HG03095 (cell line): ENCODE data around the gene SPACA6.
"Not testable (repeated sequence)": the region's sequence is repeated elsewhere in the genome, so short reads cannot be mapped to it uniquely, and the experiment has no call there.

Experiments used
- ATAC-seq: cut with Tn5 transposase; IDR thresholded peaks from one replicate; pipeline ENCODE4 v1.9.1; 2021; ENCODE audit warnings: moderate library complexity; ENCODE audit not compliant: unreplicated experiment

Gene SPACA6

DNA sequence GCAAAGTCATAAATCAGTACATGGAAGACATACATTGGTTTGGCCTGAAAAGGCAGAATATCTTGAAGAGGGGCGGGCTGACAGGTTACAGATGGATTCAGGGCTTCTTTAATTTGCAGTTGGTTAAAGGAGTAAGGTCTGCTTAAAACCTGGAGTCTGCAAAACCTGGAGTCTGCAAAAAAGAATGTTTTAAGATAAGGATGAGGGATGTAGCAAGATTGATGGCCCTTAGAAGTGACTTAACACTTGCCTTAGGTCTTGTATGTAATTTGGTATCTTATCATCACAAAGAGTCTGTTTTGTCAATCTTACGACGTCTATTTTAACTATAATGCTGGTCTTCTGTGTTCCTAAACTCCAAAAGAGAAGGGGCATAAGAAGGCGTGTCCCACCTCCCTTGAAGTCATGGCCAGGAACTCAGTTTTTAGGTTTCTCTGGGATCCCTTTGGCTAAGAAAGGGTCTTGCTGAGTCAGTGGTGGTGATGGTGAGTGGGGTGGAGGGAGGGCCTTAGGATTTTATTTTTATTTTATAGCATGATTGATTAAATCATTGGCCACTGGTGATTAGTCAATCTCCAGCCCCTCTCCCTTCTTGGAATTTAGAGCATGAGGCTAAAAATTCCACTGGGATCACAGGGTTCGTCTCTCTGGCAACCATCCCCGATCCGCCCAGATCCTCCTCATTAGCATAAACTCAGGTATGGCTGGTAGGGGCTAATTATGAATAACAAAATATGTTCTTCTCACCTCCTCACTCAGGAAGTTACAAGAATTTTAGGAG is 40.8 kb downstream of the SPACA6 start:
- ATAC-seq: no peak

DNA sequence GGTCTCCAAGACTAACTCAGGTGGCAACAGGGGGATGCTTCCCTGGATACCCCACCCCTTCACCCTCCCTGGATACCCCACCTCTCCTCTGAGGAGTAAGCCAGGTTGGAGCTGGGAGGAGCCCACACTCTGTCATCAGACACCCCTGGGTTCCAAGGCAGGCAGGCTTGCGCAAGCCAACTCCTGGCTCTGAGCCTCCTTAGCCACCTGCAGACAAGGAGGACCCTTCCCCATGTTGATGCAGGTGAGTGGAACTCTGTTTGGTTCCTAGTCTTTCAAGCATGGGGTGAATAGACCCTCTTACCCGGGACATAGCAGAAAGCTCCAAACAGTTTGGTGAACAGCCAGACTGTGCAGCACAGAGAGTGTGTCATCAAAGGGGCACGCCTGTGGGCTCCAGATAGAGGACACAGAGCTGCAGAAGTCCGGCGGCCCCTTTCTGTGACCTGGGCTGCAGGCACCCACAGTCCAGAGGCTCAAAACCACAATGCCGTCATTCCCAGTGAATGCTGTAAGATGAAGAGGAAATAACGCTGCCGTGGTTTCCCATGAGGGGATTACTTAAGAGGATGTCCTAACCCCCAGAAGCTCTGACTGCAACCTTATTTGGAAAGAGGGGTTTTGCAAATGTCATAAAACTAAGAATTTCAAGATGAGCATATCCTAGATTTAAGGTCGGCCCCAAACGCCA is 42.8 kb downstream of the SPACA6 start:
- no peak for ATAC-seq

- ATAC-seq: no peak
Observed at GRCh38 chr19:51737389-51737788, 44.3 kb downstream of the SPACA6 start.

DNA sequence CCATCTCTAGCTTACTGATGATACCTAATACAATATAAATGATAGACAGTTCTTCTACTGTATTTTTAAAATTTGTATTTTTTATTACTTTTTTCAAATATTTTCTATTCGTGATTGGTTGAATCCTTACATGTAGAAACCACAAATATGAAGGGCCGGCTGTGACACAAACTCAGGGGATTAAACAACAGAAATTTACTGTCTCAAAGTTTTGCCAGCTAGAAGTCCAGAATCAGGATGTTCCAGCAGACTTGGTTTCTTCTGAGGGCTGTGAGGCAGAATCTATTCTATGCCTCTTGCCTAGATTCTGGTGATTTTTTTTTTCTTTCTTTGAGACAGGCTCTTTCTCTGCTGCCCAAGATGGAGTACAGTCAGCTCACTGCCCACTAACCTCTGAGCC is 44.8 kb downstream of the SPACA6 start:
- ATAC-seq: no peak

DNA sequence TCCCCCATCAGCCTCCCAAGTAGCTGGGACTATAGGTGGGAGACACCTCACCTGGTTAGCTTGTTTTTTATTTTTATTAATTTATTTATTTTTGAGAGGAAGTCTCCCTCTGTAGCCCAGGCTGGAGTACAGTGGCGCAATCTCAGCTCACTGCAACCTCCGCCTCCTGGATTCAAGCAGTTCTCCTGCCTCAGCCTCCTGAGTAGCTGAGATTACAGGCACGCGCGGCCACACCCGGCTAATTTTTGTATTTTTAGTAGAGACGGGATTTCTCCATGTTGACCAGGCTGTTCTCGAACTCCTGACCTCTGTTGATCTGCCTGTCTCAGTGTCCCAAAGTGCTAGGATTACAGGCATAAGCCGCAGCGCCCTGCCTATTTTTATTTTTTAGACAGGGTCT is 45.4 kb downstream of the SPACA6 start:
- not testable (repeated sequence) for ATAC-seq

DNA sequence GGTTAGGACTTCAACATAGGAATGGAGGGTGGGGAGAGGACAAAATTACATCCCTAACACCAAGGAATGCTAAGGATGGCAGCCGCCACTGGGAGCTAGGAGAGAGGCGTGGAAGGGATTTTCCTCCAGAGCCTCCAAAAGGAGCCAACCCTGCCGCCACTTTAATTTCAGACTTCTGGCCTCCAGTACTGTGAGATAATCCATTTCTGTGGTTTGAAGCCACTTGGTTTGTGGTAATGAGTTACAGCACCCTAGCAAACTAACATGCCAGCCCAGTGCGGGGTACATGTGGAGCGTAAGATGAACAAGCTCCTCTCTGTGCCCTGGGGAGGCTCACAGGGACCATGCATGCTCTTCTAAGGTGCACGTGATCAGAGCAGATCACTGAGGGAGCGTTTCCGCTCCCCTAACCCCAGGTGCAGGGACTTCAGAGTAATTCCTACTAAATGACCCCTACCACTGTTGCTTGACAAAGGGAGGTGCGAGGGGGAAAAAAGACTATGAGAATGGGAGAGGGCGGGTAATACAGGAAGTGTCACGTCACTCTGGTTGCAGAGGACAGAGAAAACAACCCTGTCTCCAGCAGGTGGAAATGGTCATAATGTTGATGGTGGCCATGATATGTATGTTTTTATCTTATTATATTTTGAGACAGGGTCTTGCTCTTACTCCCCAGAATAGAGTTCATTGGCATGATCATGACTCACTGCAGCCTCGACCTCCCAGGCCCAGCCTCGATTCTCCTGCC is 46.5 kb downstream of the SPACA6 start:
- ATAC-seq: no peak

DNA sequence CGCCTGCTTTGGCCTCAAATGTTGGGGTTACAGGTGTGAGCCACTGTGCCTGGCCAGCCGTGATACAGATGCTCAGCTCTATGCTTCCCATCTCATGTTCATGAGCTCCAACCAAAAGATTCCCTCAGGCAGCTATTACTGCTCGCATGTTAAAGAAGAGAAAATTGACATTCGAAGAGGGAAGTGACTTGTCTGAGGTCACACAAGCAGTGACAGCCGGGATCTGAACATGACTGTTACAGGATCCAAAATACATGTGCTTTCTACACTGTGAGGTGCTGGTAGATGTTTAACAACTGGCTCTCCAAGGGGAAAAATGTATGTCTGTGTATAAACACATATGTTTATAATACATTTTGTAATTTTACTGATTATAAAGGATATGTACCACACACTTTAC is 47.2 kb downstream of the SPACA6 start:
- no peak for ATAC-seq

DNA sequence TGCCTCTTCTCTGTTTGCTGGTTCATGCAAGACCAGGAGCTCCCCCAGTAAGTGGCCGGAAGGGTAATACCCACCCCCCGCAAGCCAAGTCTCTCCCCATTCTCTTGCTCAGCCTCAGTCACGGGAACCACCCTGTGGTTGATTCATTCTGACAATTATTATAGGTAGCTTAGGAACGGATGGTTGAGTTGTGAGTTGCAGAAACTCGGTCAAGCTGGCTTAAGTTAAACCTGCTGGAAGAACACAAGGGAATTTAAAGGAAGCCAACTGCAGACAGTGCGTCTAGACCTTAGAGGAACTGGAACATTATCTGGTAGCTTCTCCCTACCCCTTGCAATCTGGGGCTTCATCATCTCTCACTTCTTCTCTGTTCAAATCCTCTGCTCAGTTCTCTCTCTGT is 49.7 kb downstream of the SPACA6 start:
- ATAC-seq: no peak

- ATAC-seq: no peak
Observed at GRCh38 chr19:51743405-51743804, 50.3 kb downstream of the SPACA6 start.

DNA sequence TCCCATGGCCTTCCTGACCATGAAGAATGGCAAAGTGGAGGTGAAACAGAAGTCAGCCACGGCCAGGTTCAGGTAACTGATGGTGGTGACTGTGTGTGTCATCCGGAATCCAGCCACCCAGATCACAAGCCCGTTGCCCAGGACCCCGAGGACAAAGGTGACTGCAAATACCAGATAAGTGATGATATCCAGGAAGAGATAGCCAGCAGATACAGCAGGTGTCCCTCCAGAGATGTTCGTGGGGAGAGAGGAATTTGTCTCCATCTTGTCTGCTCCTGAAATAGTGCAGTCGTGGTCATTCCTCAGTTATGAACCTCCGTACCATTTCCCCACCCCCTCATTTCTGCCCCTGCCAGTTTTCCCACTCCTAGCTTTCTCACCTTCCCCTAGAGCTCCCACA is 53.6 kb downstream of the SPACA6 start:
- no peak for ATAC-seq

GRCh38 chr19:51749979-51750378 is 56.8 kb downstream of the SPACA6 start:
- ATAC-seq: no peak

DNA sequence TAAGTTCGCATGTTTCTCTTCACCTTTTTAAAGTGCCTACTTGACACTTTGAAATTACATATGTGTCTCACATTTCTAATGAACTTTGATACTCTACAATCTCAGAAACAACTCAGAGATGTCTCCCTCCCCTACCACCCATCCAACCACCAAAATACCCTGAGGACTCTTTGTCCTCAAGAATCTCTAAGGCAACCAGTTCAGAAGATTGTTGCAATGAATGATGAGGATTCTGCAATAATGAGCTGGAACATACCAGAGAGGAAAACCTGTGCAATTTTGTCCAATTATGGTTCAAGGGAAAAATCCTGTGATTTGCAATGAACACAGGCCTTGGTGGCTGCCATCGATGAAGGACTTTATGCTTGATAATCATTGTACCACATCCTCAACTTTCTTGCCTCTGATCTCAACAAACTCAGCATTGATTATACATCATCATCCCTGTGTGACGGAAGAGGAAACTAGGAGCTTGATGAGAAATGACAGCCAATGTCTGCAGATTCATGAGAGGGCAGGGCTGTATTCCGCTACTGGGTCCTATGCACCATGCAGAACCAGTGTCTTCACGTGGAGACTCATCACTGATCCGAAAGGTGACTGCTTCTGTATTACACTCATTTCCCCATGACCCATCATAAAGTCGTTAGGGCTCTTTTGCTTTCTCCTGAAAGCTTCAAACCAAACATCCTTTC is 57.4 kb downstream of the SPACA6 start:
- ATAC-seq: no peak

- ATAC-seq: no peak
Observed at GRCh38 chr19:51751655-51752054, 58.5 kb downstream of the SPACA6 start, which contains the start of gene FPR1. Gene FPR1, minus strand, starts transcription at chr19:51751878. Its CDS starts 4,884 bp downstream, at chr19:51746994.

DNA sequence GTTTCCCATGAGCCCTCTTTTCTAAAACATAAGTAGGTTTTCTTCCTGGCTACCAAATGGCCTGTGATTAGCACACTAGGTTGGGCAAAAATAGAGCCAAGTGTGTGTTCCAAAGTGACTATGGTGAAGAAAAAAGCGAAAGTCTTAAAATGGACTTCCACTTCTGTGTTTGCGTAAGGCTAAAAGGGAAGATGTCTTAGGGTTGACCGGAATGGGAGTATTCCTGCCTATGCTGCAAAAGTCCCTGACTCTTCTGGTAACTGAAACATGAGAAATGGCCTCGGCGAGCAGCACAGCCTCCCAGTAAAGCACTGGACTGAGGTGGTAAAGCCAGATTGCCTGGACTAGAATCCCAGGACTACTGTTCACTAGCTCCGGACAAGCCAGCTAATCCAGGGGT is 61.0 kb downstream of the SPACA6 start:
- no peak for ATAC-seq

- ATAC-seq: no peak
Observed at GRCh38 chr19:51754770-51755169, 61.6 kb downstream of the SPACA6 start.
